ENCODE measurements around the gene PNKP.

DNA sequence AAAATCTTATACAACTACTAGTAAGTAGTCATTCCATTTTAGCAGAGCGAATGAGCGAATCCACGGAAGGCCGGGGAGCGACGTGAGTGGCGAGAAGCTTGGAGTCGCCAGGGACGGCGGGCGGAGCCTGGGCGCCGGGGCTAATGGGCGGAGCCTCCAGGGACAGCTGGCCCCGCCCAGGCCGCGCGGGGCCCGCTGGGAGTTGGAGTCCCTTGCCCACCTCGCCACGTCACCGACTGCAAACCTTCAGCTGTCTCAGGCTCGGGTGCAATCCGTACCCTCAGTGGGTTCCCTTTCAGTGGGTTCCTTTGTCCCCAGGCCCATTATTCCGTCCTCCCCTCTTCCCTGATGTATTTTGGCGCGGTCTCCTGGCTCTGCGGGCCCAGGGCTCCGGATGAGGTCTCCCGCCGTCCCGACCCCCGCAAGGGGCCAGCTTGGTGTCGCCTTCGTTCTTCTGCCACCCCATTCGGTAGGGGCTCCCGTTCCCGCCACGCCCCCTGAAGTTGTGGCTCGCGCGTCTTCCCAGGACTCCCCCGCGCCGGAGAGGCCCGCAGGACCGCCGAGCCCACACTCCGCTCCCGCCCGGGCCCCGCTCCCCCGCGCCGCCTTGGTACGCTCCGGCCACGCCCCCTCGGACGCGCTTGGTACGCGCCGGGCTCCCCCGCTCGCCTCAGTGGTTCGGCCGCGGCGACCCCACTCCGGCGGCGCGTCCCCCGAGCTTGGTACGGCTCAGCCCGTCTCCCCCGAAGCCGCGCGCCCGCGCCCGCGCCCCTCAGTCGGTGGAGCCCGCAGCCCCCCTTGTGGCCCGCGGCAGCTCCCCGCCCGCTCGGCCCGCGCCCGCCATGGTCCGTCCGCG is 16.7 kb downstream of the PNKP start, which contains the start of gene PTOV1:
- TF ChIP-seq, protein P1, sequence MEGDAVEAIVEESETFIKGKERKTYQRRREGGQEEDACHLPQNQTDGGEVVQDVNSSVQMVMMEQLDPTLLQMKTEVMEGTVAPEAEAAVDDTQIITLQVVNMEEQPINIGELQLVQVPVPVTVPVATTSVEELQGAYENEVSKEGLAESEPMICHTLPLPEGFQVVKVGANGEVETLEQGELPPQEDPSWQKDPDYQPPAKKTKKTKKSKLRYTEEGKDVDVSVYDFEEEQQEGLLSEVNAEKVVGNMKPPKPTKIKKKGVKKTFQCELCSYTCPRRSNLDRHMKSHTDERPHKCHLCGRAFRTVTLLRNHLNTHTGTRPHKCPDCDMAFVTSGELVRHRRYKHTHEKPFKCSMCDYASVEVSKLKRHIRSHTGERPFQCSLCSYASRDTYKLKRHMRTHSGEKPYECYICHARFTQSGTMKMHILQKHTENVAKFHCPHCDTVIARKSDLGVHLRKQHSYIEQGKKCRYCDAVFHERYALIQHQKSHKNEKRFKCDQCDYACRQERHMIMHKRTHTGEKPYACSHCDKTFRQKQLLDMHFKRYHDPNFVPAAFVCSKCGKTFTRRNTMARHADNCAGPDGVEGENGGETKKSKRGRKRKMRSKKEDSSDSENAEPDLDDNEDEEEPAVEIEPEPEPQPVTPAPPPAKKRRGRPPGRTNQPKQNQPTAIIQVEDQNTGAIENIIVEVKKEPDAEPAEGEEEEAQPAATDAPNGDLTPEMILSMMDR (conservative IDR thresholded peaks at IDR 0.05; ENCODE audit: low read depth, low read length), result no peak
- no peak for TF ChIP-seq EZH2 (IDR thresholded peaks at IDR 0.05; ENCODE audit: low read length, unreplicated experiment)
- TF ChIP-seq EZH2phosphoT487 (IDR thresholded peaks at IDR 0.05; ENCODE audit: borderline replicate concordance, low read length), result no peak

All from PC-3 (cell line).